NOMO-1 (cell line): ENCODE results near the gene ASTN1.
A peak's percentile ranks its signal among the peaks of the same experiment; 100 is the strongest.

Source experiments
- DNase-seq, 2 experiments: peaks; one replicate each; lab custom pipeline; 2025; ENCODE audit not compliant: unreplicated experiment in 2 of 2; lab: John Stamatoyannopoulos, UW

The ASTN1 gene

DNA sequence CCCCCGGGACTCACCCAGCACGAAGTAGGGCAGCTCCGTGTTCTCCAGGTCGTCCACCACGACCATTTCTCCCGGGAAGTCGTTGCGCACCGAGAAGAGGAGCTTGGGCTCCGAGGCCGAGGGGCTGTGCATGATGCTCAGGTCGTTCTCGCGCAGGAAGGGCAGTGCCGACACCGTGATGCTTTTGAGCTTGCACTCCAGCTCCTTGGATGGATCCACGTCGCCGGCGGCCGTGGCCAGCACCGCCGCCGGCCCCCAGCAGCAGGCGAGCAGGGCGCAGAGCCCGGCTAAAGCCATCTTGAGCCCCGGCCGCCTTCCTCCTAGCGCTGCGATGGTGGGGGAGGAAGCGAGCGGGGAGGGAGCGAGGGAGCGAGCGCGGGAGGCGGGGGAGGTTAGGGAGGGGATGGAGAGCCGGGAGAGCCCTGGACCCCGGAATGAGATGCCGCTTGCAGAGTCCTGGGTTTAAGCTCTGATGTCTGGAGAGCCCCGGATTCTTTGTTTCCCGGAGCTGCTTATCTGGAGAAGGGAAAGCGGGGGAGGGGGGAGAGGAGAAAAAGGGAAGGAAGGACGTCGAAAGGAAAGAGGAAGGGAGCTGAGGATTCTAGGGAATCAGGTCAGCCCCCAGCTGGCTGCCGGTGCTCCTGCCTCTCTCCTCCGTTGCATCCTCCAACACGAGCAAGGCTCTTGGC, at the start of gene ASTN1:
TSS of gene ASTN1 (minus strand) at position 333 of the 689 bp plus-strand sequence. CDS start at position 297, 36 bp downstream.
- no peak for DNase-seq

DNA sequence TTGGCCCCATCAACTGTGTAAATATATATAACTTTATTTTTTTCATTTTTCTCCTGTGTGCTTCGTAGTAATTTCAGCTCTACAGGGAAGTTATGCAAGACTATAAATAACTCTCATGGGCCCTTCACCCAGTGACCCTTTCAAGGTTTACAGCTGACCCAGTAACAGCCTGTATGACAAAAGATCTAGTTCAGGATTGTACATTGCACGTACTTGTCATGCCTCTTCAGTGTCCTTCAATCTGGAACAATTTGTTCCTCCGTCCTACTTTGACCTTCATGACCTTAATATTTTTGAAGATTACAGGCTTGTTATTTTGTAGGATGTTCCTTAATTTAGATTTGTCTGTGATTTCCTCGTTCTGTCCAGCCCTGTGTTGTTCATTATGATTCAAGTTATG, 46.7 kb upstream of the ASTN1 start:
- peak in 1 of 2 experiments; percentile 2 for DNase-seq

DNA sequence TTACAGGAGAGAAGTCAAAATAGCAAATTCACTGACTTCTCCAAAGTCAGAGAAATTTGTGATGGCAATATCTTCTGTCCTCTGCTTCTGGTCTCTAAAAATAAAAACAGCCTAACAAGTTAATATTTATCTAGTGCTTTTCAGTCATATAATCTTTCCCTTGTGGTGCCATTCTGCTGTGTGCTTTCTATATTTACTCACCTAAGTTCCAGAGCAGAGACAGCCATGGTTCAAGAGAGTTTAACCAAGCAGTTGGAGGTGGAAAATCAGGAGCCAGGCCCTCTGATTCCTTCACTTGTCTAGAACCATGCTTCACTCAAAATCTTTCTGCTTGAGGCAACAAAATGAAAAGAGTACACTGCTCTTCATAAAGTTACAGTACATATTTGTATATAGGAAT, 45.6 kb upstream of the ASTN1 start:
- DNase-seq, result no peak

DNA sequence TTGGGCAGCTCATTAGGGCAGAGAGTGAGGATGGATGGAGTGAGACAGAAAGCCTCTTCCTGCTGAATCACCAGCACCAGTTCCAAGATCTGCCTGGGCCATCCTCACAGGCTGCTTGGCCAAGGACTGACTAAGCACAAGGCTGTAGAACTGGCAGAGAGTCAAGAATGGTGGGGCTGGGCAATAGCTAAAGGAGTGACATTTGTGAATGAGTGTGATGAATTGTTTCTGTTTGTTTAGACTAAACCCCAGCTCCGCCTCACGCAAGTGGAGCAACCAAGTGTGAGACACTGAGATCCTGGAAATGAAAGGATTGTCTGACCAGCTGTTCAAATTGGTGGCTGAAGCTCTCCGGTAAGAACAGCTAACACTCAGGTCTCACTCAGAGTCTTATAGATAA, 44.8 kb upstream of the ASTN1 start:
- no peak for DNase-seq

DNA sequence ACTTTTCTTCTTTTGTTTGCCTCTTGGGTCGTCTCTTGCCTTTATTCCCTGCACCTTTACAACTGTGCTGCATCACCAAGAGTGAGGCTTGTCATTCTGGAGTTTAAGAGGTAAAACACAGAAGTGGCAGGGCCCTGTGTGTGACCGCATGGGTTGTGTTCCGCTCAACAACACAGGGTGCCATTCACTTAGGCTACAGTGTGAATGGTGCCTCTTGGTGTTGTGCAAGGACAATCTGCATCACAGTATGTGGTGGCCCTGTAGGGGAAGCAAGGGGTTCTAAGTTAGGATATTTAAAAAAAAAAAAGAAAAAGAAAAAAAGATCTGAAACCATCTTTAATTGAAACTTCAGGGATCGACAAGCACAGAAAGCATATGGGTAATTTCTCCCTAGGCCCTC, 44.4 kb upstream of the ASTN1 start:
- DNase-seq, result no peak

DNA sequence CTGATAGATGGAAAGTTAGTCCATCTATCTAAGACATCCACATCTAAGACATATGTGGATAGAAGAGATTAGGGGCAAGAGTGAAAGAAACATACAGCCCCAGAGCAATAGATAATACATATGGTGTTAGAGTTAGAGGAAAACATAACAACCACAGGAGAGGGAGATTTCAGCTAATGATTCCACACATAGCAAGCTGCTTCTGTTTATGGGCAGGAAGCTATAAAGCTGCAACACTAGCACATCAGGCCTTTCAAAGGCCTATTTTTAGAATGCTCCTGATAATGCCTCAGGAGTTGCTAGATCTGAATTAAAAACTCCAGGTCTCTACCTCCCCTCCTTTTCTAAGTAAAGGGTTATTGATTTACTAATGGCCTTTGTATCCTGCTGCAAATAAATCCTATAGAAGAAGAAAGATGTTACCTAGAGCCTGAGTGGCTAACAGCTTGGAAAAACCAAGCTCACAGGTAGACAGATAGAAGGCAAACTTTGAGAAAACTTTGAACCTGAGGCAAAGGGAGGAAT, 42.4 kb upstream of the ASTN1 start:
- DNase-seq, result no peak

DNA sequence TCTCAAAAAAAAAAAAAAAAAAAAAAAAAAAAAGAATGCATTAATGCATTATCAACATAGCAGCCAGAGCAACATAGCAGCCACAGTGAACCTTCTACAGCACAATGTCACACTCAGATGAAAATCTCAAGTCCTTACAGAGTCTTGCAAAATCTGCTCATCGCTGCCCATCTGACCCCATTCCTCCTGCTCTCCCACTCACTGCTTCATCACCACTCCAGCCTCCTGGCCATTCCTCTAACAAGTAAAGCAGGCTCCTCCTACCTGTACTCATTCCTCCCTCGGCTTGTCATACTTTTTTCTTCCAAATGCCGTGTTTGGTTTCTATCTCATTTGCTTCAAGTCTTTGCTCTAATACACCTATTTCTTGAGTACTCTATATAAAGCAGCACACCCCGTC, 35.8 kb upstream of the ASTN1 start:
- no peak for DNase-seq

DNA sequence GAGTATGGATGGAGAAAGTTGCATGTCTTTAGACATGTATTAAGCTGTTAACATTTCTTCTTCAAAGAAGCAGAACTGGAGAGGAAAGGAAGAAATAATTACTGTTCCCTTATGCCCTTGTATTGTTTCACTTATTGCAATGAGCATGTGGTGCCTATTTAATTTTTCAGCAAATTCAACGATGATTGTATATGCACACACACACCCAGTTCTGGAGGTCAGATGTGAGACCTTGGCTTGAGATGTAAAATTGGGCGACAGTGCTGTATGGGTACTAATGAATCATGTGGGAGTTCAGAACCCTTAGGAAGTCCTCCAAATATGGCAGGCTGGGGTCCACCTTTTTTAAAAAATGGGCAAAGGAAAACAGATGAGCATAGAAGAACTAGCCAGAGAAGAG, 33.7 kb upstream of the ASTN1 start:
- DNase-seq, result no peak

DNA sequence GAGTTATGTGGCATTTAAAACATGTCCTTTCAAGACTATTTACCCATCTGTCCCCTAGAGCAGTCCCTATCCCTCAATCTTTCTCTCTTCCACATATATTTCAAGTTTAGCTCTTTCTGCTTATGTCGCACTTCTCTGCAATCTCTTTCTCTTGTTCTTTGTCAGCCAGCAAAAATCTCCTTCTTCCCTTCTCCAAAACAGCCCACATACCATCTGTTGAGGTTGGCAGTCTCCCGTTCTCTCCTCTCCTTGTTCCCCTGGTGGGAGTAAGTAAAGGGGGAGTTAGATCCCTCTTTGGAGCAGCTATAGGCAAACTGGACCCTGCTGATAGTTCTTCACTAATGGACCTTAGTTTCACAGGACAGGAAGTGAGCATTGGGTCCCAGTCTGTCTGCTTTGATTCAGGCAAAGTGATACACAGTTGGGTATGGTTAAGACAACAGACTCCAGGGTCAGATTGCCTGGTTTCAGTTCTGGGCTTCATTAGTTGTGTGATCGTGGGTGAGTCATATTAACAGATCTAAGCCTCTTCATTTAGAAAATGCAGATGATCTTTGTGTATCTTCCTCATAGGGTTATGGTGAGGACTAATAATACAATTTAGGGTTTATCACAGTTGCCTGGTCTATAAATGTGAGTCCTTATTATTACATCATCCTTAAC, 25.9 kb upstream of the ASTN1 start:
- DNase-seq, result no peak

DNA sequence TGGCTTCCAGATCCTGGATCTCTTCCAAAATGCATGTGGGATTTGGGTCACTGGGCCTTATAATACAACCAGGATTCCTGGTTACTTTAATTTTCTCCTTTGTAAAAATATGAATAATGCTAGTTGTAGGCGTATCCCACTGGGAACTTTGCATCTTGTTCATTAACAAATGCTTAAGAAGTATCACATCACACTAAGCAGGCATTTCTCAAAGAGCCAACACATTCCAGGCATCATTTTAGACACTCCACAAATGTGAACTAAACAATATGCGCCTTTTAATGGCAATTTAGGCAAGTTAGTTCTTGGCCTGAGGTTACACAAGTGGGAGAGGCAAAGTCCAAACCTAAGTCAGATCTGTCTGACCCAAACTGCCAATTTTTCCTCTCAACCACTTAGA, 22.1 kb upstream of the ASTN1 start:
- DNase-seq, result no peak

DNA sequence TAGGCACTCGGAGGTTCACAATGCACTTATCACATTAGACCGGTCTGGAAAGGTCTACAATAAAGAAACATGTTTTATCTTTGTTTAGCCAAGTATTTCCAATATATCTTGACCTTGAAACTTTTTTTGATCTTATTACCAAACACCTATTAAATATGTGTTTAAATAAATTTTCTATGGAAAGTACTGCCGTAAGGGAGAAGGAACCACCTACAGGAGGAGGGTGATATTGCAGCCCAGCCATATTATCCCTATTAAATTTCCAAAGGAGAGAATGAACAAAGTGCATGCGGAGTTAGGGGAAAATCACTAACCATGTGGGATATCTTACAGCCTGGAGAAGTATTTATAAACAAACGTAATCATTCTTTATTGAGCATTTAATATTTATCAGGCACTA, 20.7 kb upstream of the ASTN1 start:
- DNase-seq, result no peak

DNA sequence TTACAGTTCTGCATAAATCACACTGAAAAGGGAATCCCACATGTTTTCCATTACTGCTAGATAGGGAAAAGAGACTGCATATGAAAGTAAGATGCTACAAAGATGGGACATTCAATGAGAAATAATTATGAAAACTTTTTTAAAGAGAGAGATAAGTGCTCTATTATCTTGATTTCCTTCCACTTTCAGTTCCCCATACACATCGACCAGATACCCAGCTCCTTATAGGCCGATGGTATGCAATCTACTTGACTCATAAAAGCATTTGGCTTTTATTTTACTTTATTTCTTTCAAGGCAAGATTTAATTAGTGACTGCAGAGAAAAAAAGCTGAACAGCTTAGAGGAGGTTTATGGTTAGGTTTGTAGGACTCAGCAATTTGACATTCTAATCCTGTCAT, 19.3 kb upstream of the ASTN1 start:
- peak in 1 of 2 experiments; percentile 59 for DNase-seq

DNA sequence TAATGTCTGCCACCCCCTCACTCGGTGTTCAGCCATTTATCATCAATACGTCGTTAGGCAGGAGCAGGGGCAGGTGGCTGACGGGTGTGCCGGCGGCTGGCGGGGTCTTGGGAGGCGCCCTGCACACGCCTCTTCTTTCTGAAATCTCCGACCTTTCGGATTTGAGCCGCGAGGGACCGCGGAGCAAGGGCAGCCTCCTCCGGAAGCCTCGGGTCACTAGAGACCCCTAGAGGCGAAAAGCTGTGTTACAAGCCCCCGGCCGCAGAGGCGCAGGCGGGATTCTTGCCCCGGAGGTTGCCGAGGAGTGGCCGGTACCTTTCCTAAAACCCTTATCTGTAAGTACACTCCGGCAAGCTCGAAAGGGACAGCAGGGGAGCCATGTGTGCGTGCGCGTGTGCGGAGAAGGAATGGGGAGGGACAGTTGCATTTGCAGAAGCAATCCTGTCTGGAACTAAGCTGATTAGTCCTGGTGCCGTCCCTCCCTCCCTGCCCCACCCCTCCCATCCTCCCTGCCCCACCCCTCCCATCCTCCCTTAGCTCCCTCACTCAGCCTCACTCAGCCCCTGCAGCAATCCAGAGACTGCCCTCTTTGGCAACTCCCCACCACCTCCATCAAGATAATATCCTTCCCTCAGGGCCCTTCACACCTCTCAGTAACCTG, 17.2 kb upstream of the ASTN1 start:
- DNase-seq, result peak; percentile 29 to 39

DNA sequence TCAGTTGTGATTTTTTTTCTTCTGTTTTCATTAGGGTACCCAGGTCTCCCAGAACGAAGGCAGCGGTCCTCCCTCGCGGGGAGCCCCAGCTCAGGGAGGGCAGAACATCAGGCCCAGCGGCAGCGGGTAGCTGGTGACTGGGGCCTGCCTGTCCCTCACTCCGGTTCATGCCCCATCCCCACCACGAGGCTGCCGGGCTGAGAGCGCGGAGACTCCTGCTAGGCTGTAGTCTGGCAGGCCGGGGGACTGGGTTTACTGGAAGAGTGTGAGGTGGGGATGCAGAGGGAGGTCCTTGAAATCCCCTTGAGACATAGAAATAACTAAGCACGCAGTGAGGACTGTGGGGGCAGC, 16.7 kb upstream of the ASTN1 start:
- no peak for DNase-seq

DNA sequence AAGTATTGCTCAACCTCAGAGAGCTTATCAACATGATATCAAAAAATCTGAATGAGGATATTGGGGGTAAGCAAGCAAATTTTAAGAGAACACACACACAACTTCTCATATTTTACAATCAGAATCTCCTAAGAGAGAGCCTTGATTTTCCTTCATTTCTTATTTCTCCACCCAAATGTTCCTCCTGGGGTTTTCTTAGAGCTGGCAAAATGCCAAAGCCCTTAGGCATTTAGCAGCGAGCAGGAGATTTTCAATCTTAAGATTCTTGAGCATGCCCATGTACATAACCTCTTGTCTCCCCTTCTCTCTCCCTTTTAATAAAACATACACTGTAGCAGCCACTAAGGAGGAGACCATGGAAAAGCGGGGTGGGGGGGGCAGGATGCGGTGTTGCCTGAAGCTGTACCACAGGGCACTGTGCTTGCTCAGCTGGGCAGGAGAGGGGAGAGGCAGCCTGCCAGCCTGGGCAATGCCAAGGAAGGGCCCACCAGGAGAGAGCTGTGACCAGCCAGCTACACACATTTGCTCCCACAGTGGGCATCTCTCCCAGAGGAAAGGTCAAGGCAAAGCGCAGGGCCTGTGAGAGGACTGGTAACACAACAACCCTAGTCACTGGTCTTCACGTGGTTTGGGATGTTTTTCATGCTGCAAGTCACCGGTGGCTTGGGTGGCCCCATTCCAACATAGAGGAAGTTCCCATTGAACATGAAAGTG, 10.6 kb upstream of the ASTN1 start:
- no peak for DNase-seq

DNA sequence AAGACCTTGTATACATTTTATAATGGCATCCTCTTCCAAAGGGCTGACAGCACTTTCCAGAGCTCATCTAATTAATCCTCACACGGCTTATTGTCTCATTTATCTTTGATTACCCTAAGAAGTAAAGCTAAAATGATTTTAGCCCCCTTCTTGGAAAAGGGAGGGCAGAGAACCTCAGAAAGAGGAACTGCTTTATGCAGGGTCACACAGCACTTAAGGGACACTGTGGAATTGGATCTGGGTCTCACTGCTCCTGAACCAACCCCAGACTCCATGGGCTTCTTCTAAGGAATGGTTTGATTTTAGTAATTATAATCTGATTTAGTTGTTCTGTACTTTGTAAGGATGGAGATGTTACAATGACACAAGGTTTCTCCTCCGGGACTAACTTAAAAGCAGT, 9.5 kb upstream of the ASTN1 start:
- no peak for DNase-seq

DNA sequence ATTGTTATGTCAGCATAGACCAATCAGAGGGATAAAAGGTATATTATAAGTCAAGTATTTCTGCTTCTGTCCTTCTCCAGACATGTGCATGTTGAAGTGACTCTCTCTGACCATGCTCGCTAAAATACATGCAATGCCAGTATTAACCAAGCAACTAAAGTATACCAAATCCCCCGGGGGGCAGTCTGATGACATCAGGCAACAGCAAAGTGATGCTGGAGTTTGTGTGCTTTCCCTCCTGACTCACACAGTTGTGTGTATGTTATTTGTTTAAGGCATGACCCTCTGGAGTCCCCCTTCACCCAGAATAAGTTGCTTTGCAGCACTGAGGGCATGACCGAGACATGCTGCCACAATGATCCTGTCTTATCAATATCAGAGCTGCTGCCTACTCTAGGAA, 8.4 kb upstream of the ASTN1 start:
- DNase-seq, result no peak

DNA sequence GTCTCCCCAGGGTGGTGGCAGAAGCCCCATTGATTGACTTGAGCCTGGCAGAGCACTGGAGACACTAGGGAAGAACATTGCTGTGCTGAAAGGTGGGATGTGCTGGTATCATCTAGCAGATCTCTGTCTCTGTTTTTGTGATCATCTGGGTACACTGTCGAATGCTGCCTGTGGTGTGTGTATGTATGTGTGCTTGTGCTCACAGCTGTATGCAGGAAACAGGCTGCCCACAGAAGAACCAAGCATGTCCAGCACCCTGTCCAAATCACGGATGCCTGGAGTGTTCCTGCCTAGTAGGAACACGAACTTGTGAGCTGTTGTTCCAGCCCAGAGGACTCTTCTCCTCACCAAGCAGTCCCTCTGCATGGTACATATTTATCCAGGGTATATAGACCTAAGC, 7.8 kb upstream of the ASTN1 start:
- DNase-seq, result no peak

DNA sequence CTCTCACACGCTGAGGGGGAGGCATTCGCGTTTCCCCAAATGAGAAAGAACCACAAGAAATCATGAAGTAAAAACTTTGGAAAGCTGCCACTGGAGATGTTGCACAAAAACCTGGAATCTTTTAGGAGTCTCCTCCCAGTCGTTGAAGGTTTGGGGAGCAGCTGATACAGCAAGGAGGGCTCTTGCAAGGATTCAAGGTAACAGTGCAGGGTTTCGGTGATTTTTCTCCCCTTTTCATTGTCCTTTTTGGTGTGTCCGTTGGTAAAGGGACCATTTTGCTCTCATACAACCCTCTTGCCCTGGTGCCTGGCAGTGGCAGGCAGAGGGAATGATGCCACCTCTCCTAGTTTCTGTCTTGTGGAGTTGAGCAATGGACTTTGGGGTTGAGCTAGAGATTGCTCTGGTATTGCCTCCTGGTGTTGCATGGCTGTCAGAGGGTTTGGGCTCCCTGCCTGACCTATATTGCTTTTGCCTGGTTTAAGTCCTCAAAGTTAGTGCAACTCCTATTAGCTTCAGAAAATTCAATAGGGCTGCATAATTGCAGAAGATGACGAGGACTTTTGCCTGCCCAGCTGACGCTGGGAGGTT, 7.1 kb upstream of the ASTN1 start:
- DNase-seq, result no peak

DNA sequence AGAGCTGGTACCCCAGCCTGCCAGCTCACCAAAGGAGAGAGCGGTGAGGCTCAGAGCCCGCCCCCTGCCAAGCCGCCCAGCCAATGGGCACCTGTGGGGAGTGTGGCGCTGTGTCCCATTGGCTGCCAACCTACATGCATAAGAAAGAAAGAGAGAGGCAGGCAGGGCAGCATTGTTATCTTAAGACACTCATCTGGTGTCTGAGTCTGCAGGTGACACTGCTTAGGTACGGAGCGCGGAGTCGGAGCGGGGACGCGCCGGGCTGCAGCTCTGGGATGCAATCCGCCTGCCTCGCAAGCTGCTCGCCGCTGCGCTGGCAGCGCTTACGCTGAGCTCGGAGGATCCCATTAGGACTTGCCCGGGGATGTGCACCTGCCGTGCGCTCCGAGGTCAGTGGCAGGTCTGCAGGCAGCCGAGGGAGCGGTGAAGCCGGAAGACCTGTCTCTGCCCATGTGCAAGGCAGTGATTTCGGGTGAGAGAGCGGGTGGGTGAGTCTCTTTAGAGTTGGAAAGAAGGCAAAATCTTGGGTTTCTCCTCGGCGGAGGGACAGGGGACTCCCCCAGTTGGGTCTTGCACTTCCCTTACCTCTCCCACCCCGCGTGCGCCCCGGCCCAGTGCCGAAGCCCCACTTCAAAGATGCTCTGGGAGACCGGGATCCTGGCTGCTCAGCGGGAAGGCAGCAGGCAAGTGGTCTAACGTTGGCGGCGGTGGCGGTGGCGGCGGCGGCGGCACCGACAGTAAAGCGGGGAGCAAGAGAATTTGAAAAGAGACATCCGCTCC, 6.4 kb upstream of the ASTN1 start, which contains the start of gene BRINP2:
TSS of gene BRINP2 (plus strand) at position 203 of the 780 bp plus-strand sequence. CDS start 58,919 bp downstream, outside the sequence.
- no peak for DNase-seq
